Measurements from ENCODE around the gene MTCP1. TPM values are rescaled to one million over a fixed set of nuclear protein-coding genes. Genes with fewer than 3 reads are reported as not detected.

The MTCP1 gene
- 1 to 10 TPM; 1.0 to 8.6 (median 2.2) TPM for total RNA-seq

- TF ChIP-seq CTCF (IDR thresholded peaks at IDR 0.05; ENCODE audit: low read depth): no peak
Measured at GRCh38 chrX:155070975-155071693, at the start of gene MTCP1, which contains the start of the genes BRCC3 and CMC4. Gene MTCP1, minus strand, starts transcription at chrX:155071136. Its CDS starts 5,126 bp downstream, at chrX:155066010. Gene BRCC3, plus strand, starts transcription at chrX:155071508. Its CDS starts 20 bp downstream, at chrX:155071528. Gene CMC4, minus strand, starts transcription at chrX:155071136. Its CDS starts 7,113 bp downstream, at chrX:155064023.

- no peak for TF ChIP-seq CTCF (IDR thresholded peaks at IDR 0.05; ENCODE audit: low read depth)
Measured at GRCh38 chrX:155115174-155115819, 44.4 kb upstream of the MTCP1 start.

GRCh38 chrX:155113097-155113496 lies 42.2 kb upstream of the MTCP1 start:
- no peak for TF ChIP-seq CTCF (IDR thresholded peaks at IDR 0.05; ENCODE audit: low read depth)

- TF ChIP-seq CTCF (IDR thresholded peaks at IDR 0.05; ENCODE audit: low read depth): no peak
Measured at GRCh38 chrX:155112171-155112570, 41.2 kb upstream of the MTCP1 start.

GRCh38 chrX:155108427-155108826 lies 37.5 kb upstream of the MTCP1 start:
- no peak for TF ChIP-seq CTCF (IDR thresholded peaks at IDR 0.05; ENCODE audit: low read depth)

GRCh38 chrX:155105919-155106318 lies 35.0 kb upstream of the MTCP1 start:
- TF ChIP-seq CTCF (IDR thresholded peaks at IDR 0.05; ENCODE audit: low read depth): no peak

GRCh38 chrX:155094468-155095061 lies 23.6 kb upstream of the MTCP1 start:
- no peak for TF ChIP-seq CTCF (IDR thresholded peaks at IDR 0.05; ENCODE audit: low read depth)
